NB4 (cell line): ENCODE measurements around the gene SANBR.

Source experiments
- POLR2A ChIP-seq: IDR thresholded peaks from 2 replicates; pipeline ENCODE4 v1.6.1; 2011; ENCODE audit warnings: mild to moderate bottlenecking; ENCODE audit not compliant: insufficient read length; ENCODE audit errors: extremely low read depth
- TF ChIP-seq, protein P1 (sequence below): IDR thresholded peaks from one replicate; pipeline ENCODE4 v1.5.1; 2012; ENCODE audit warnings: low read depth, low read length

DNA sequence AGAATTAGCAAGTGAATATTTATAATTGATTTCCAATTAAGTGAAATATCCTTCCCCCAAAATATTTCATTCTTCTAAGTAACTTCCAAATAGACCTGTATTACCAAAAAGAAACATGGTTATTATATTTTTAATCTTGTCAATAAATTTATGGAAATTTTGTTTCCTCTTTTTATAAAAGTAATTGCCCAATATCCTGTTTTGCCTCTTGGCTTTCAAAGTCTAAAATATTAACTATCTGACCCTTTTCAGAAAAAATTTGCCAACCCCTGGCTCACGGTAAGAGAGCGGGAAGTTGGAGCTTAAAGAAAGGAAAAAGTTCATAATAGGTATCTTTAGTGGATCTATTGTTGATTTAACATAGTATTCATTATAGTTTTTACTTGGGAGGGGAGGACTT is 20.4 kb upstream of the SANBR start:
- no peak for TF ChIP-seq POLR2A
- TF ChIP-seq, protein P1, sequence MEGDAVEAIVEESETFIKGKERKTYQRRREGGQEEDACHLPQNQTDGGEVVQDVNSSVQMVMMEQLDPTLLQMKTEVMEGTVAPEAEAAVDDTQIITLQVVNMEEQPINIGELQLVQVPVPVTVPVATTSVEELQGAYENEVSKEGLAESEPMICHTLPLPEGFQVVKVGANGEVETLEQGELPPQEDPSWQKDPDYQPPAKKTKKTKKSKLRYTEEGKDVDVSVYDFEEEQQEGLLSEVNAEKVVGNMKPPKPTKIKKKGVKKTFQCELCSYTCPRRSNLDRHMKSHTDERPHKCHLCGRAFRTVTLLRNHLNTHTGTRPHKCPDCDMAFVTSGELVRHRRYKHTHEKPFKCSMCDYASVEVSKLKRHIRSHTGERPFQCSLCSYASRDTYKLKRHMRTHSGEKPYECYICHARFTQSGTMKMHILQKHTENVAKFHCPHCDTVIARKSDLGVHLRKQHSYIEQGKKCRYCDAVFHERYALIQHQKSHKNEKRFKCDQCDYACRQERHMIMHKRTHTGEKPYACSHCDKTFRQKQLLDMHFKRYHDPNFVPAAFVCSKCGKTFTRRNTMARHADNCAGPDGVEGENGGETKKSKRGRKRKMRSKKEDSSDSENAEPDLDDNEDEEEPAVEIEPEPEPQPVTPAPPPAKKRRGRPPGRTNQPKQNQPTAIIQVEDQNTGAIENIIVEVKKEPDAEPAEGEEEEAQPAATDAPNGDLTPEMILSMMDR: no peak
